HG03045 (cell line): ENCODE data around the gene SELP.

ENCODE experiments used
- ATAC-seq: cut with Tn5 transposase; IDR thresholded peaks from one replicate; pipeline ENCODE4 v1.9.1; 2021; ENCODE audit warnings: mild to moderate bottlenecking, moderate library complexity; ENCODE audit not compliant: unreplicated experiment

The SELP gene

GRCh38 chr1:169577981-169578738 is 51.8 kb downstream of the SELP start:
- no peak for ATAC-seq

- ATAC-seq = no peak
Observed at GRCh38 chr1:169576935-169577331, 53.0 kb downstream of the SELP start.

GRCh38 chr1:169576241-169576934 is 53.5 kb downstream of the SELP start:
- no peak for ATAC-seq

- no peak for ATAC-seq
Observed at GRCh38 chr1:169574336-169574735, 55.6 kb downstream of the SELP start.

- ATAC-seq = no peak
Observed at GRCh38 chr1:169572187-169572586, 57.7 kb downstream of the SELP start.

GRCh38 chr1:169571450-169571849 is 58.5 kb downstream of the SELP start:
- ATAC-seq = no peak

- ATAC-seq = no peak
Observed at GRCh38 chr1:169570172-169570574, 59.8 kb downstream of the SELP start.

- ATAC-seq = no peak
Observed at GRCh38 chr1:169568497-169568896, 61.4 kb downstream of the SELP start.

GRCh38 chr1:169565335-169566271 is 64.3 kb downstream of the SELP start:
- ATAC-seq = no peak

GRCh38 chr1:169563650-169564049 is 66.3 kb downstream of the SELP start:
- no peak for ATAC-seq

GRCh38 chr1:169563019-169563615 is 66.8 kb downstream of the SELP start:
- ATAC-seq = no peak

GRCh38 chr1:169561692-169562091 is 68.2 kb downstream of the SELP start:
- ATAC-seq = no peak

- no peak for ATAC-seq
Observed at GRCh38 chr1:169557131-169557530, 72.8 kb downstream of the SELP start.

GRCh38 chr1:169550294-169550693 is 79.6 kb downstream of the SELP start:
- ATAC-seq = no peak

- ATAC-seq = no peak
Observed at GRCh38 chr1:169548282-169548681, 81.6 kb downstream of the SELP start.

GRCh38 chr1:169546087-169546995 is 83.6 kb downstream of the SELP start:
- peak; percentile 82 for ATAC-seq

GRCh38 chr1:169545472-169545871 is 84.5 kb downstream of the SELP start:
- ATAC-seq = no peak

- ATAC-seq = no peak
Observed at GRCh38 chr1:169538998-169539871, 90.7 kb downstream of the SELP start.
